ENCODE measurements around the gene SNX12.

Gene SNX12

GRCh38 chrX:71106427-71106826 lies 38.3 kb upstream of the SNX12 start, which contains the start of gene CXorf65:
CXorf65 (minus strand) TSS chrX:71106740; CDS start chrX:71106556, 184 bp downstream.
- no peak for TF ChIP-seq GABPA (IDR thresholded peaks at IDR 0.05; ENCODE audit: low read depth)
- no peak for TF ChIP-seq CTCF (IDR thresholded peaks at IDR 0.05; ENCODE audit: insufficient read depth, low read length)
- no peak for TF ChIP-seq REST (IDR thresholded peaks at IDR 0.05; ENCODE audit: insufficient replicate concordance, low read depth)
- TF ChIP-seq SPI1 (IDR thresholded peaks at IDR 0.05; ENCODE audit: borderline replicate concordance, low read depth), result no peak
- TF ChIP-seq POLR2AphosphoS5 (IDR thresholded peaks at IDR 0.05; ENCODE audit: low read depth), result no peak
- Histone ChIP-seq H3K27me3 (ENCODE audit: insufficient read depth, poor library complexity, severe bottlenecking) (no peaks in the 10 kb centered on the region), H3K4me3 (replicated peaks; ENCODE audit: insufficient read depth, low read length) (no peak within 1 kb of the TSS), H3K27ac (replicated peaks) (peak within 1 kb of the TSS; percentile 84)
- no peak for DNase-seq (ENCODE audit: low read depth in 1 of 2, low spot score in 1 of 2)

GRCh38 chrX:71105628-71106027 lies 37.5 kb upstream of the SNX12 start:
- Histone ChIP-seq H3K27ac (replicated peaks) (peak overlapping the region; percentile 22; the same call in 1 of the 2 replicates), H3K4me3 (replicated peaks; ENCODE audit: insufficient read depth, low read length) (no peak overlapping the region), H3K27me3 (ENCODE audit: insufficient read depth, poor library complexity, severe bottlenecking) (no peaks in the 10 kb centered on the region)
- TF ChIP-seq GABPA (IDR thresholded peaks at IDR 0.05; ENCODE audit: low read depth), result no peak
- no peak for TF ChIP-seq CTCF (IDR thresholded peaks at IDR 0.05; ENCODE audit: insufficient read depth, low read length)
- no peak for TF ChIP-seq SPI1 (IDR thresholded peaks at IDR 0.05; ENCODE audit: borderline replicate concordance, low read depth)
- no peak for TF ChIP-seq REST (IDR thresholded peaks at IDR 0.05; ENCODE audit: insufficient replicate concordance, low read depth)
- no peak for TF ChIP-seq POLR2AphosphoS5 (IDR thresholded peaks at IDR 0.05; ENCODE audit: low read depth)
- DNase-seq (ENCODE audit: low read depth in 1 of 2, low spot score in 1 of 2), result no peak

- H3K4me3 ChIP-seq (replicated peaks; ENCODE audit: insufficient read depth, low read length), result no peak overlapping the region
- TF ChIP-seq REST (IDR thresholded peaks at IDR 0.05; ENCODE audit: insufficient replicate concordance, low read depth) (no peak), SPI1 (IDR thresholded peaks at IDR 0.05; ENCODE audit: borderline replicate concordance, low read depth) (peak; percentile 8; the same call in 1 of the 2 replicates), GABPA (IDR thresholded peaks at IDR 0.05; ENCODE audit: low read depth) (no peak), POLR2AphosphoS5 (IDR thresholded peaks at IDR 0.05; ENCODE audit: low read depth) (peak; percentile 38; the same call in 1 of the 2 replicates), CTCF (IDR thresholded peaks at IDR 0.05; ENCODE audit: insufficient read depth, low read length) (no peak)
- peak in 1 of 2 experiments; percentile 84 for DNase-seq (ENCODE audit: low read depth in 1 of 2, low spot score in 1 of 2)
- H3K27me3 ChIP-seq (ENCODE audit: insufficient read depth, poor library complexity, severe bottlenecking), result no peaks in the 10 kb centered on the region
- H3K27ac ChIP-seq (replicated peaks), result peak overlapping the region; percentile 84
Observed at GRCh38 chrX:71103110-71103983, 35.2 kb upstream of the SNX12 start.

All from HL-60 (cell line).